Inferior parietal cortex (tissue), 1 donor: ENCODE data around the gene LIMCH1.
"Not testable (repeated sequence)": the region's sequence is repeated elsewhere in the genome, so short reads cannot be mapped to it uniquely, and the experiment has no call there.

Source experiments
- DNase-seq: peaks from one replicate; pipeline ENCODE4 v3.0.0-alpha.2; 2016; ENCODE audit errors: extremely low spot score

LIMCH1 gene

DNA sequence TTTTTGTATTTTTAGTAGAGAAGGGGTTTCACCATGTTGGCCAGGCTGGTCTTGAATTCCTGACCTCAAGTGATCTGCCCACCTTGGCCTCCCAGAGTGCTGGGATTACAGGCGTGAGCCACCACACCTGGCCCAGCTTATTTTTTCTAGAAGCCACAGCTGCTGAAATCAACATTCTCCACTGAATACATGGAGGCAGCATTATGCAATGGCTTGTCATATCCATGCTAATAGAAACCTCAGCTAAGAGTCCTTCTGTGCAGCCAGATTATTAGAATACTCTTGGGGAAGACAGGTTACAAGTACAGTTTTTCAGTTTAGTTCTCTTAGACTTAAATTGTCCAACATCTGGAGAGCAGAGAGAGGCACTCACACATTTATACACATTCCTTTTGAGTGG lies 104.8 kb downstream of the LIMCH1 start:
- DNase-seq: not testable (repeated sequence)

DNA sequence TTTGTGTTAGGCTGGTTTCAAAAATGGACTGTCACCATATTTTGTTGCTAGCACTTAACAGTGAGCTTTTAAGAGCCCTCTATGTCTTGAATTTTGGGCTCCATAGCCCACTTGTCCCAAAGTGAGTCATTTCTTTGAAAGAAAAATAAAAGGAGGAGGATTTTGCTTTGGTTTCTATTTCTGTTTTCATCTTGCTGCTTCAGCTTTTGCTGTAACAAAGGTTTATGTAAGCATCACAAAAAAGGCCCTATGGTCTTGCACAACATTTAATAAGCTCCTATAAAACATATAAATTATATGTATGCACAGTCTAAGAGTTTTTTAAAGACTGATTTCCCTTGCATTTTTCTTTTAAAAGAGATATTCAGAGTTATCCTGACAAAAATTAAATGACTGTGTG lies 105.4 kb downstream of the LIMCH1 start:
- no peak for DNase-seq

DNA sequence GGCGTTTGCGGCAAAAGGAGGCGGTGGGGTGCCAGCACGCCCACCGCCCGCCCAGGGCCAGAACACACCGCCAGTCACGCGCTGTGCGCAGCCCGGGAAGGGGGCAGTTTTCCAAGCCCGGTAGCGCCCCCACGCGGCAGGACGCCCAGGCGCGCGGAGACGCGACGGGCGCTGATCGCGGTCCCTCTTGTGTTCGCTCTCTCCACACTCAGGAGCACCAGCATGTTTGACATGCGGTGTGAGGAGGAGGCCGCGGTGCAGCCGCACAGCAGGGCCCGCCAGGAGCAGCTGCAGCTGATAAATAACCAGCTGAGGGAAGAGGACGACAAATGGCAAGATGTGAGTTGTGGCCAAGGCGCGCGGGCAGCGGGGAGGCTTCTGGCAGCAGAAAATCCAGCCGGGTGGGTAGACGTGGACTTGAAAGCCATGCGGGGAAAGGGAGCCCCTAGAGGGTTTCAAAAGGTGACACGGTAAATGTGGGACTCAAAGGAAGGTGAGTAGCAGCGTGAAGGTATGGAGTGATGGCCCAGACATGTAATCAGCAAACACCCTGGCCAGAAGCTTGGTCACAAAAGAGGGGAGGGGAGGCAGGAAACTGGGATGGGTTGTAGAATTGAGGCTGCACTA lies 106.4 kb downstream of the LIMCH1 start:
- DNase-seq: peak; percentile 81

DNA sequence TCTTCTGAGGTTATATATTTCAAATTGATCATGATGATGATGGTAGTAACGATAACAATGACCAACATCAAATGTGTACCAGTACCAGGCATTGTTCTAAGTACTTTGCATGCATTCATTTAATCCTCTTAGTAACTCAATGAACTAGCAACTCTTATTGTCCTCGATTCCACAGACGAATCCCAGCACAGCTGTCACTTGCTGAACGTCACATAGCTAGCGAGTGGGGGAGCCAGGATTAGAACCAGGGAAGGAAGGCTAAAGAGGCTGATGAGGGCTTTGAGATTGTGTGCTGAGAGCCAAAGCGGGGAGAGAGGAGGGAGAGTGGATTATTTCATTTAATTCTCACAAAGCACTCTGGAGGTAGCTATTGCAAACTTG lies 106.9 kb downstream of the LIMCH1 start:
- no peak for DNase-seq

DNA sequence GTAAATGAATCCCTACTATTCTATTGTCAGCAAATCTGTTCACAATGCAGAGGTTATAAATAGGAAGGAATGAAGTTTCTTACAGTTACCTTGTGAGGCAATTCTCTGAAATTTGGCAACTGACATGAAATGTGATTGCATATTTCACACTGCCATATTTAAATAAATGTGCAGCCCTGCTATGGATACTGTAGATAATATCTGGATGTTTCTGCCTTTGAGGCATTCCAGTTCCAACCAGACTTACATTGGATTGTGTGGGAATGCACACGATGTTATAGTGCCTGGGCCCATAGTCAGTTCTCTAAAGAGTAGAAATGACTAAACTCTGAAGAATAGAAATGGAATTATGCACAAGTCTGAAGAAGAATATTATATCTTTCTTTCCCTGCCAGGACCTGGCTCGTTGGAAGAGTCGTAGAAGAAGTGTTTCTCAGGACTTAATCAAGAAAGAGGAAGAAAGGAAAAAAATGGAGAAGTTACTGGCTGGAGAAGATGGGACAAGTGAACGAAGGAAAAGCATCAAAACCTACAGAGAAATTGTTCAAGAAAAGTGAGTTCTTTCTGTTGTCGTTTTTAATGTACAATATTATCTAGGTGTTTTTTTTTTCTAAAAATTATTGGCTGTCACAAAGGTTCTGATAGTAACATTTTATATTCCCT lies 107.9 kb downstream of the LIMCH1 start:
- DNase-seq: no peak

DNA sequence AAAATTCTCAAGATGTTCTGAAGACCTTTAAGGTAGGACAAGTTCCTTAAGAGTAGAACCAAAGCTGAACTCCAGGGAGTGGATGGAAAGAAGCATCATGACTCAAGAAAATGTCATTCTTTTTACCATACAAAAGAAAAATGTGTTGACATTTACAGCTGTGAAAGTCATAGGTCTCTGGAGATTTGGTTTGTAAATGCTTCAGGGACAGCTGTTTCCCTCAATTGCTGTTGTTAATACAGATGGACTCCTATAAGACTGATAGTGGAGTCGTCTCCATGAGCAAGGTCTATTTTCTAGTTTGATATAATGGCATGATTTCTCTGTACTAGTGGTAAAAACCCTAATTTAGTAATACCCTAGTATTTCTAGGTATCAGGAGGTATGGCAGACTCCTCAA lies 108.9 kb downstream of the LIMCH1 start:
- DNase-seq: no peak

DNA sequence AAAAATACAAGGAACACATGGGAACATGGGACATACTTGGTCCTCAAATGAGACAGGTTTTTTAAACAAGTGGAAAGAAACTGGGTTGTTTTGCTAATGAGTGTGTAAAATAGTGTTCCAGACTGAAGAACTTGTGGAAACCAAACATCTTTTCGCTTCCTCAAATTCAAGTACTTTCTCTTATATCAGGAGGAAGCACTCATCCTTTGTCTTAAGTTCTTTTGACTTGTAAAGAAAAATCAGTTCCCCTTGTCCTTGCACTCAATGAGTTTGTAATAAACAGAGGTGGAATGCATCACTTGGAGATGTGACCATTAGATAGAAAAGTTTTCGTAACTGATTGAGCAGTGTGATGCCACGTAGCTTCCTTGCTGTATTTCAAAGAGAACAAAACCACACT lies 109.4 kb downstream of the LIMCH1 start:
- no peak for DNase-seq

DNA sequence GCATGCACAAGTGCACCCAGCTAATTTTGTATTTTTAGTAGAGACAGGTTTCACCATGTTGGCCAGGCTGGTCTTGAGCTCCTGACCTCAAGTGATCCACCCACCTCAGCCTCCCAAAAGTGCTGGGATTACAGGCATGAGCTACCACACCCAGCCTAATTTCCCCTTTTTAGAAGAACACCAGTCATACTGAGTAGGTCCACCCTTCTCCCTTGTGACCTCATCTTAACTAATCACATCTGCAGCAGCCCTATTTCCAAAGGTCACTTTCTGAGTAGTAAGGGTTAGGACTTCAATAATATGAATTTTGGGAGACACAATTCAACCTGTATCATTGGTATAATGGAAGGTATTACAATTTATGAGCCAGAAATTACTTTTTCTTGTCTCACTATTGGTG lies 113.2 kb downstream of the LIMCH1 start:
- not testable (repeated sequence) for DNase-seq

DNA sequence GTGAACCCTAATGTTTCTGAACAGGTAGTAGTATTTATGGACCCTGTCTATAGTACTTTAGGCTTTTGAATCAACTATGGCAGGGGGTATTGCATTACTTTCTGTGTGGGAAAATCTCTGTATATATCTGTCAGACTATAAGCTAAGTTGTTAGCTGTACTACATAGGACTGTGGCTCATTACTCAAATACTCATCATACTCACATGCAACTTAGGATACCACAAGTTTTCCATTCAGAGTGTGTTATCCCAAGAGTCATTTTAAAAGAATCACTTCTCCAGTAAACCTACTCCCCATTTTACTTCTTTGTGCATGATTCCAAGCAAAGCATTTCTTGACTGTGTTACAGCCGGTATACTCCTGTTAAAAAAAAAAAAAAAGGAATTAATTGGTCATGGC lies 115.0 kb downstream of the LIMCH1 start:
- DNase-seq: no peak

DNA sequence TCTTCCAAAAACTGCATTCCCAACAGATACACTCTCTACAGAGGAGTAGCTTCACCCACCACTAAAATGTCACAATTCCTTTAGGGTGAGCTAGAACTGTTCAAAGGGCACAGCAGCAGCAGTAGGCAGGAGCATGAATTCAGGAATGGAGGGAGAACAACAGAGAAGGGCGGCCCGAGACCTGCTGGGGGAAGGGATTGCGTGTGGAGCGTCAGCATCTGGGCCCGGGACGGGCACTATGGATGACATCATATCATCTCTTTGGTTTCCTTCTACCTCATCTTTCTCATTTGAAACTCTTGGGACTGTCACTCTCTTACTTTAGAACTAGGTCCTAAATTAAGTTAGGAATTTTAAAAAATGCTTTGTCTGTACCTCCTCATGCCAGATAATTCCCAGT lies 115.6 kb downstream of the LIMCH1 start:
- no peak for DNase-seq

DNA sequence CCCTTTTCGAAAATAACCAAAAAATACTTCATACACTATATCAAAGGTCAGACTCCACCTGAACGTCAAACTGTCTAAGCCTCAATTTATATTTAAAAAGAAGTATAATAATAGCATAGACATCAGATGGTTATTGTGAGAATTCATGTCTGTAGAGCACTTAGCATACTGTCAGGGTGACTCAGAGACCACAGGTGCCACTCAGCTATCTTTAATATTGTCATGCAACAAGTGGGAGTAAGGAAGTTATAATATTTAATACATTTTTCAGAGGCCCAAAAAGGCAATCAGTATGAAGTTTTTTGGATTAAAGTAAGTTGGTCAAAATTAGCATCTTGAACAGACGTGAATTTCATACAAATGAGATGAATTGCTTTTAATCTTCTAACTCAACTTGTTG lies 117.2 kb downstream of the LIMCH1 start:
- no peak for DNase-seq

DNA sequence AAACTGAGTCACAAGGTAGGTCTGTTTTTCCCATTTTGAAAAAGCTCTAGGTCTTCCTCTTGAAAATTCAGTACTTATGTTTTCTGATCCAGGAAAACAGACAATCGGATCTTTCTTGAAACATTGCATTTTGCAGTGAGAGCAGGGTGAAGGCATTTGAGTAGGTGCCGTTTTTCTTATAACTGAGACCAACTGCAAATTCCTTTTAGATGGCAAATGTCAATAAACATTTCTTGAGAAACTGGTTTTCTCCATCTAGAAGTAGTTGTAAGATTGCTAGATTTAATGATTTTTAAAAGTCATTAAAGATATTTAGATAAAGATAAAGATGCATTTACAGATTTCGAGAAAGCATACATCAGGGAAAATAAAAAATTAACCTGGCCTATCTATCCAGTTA lies 118.1 kb downstream of the LIMCH1 start:
- no peak for DNase-seq

DNA sequence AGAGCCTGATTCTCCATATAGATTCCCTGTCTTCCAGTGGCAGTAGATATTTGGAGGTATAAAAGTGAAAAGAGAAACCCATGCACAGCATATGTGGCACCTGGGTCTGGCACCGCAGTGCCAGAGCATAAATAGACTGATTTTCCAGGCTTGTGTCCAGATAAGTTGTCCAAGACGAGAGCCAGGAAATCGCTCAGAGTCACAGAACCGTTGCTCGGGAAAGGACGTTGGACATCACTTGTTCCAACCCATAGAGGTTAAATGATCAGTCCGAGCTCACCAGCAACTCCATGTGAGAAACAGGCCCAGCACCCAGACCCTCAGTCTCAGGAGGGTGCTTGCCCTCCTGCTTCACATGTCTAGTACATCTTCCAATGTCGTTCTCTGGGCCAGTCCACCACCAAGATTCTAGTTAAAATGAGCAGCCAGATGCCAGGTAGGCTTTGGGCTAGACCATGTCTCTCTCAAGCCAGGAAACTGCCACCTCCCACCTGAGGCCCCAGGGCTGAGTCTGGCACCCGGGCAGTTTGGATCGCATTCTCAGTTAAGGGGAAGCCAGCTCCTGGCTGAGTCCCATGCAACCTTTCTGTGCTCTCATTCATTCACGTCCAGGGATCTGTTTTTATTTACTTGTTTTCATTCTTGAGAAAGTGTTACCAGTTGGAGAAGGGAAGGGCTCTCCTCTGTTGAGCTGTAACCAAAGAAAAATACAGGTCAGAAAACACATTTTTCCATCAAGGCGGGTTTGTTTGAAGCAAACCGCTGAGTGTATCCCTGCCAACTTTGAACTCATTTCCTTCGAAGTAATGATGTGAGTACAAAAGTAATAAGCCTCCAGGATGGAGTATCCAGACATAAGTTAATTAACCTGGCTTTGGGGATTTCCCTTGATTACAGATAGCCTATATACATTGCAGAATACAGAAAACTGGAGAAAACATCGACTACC lies 118.9 kb downstream of the LIMCH1 start:
- DNase-seq: no peak

DNA sequence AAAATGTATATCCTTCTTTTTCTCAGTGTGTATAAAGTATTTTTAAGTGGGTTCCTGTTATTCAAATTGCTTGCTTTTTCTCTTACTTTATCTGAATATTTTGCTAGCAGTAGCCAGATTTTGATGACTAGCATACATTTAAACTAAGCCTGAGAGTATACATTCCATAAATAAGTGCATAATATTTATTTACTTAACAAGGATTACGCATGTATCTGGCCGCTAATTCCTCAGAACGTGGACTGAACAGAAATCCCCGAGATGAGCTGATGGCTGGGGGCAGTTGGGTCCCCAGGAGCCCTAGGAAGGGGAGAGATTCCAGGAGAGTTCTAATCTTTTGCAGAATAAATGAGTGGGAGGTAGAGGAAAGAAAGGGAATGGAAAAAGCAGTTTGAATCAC lies 119.6 kb downstream of the LIMCH1 start:
- no peak for DNase-seq

DNA sequence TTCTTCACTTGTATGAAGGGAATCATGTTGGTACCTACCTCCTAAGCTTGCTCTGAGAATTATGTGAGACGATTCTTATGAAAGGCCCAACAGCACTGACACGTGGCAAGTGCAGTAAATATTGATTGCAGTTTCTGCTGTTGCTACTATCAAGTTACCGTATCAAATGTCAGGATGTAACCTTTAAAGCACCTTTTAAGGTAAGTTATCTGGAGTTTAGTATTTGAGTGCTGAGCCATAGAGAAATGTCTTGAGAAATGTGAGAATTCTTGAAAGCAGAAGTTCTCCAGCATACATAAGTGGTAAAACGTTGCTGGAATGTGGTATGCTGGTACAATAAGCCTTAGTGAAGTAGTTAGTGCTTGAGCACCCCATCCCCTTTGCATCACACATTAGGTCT lies 120.2 kb downstream of the LIMCH1 start:
- no peak for DNase-seq

DNA sequence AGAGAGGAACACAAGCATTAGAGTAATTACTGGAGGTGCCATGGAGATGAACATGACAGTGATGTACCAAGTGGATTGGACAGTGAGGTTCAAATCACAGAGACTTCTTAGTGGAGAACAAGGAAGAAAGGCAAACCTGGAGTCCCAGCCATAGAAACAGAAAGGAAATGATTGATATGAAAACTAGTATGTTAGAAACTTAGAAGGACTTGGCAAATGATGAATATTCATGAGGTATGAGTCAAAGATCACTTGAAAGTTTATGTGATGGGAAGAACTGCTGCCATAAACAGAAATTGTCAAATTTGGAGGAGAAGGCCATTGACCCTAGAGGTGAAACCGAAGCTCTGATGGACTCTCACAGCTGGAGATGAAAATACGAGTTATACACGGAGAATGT lies 122.4 kb downstream of the LIMCH1 start:
- DNase-seq: no peak

DNA sequence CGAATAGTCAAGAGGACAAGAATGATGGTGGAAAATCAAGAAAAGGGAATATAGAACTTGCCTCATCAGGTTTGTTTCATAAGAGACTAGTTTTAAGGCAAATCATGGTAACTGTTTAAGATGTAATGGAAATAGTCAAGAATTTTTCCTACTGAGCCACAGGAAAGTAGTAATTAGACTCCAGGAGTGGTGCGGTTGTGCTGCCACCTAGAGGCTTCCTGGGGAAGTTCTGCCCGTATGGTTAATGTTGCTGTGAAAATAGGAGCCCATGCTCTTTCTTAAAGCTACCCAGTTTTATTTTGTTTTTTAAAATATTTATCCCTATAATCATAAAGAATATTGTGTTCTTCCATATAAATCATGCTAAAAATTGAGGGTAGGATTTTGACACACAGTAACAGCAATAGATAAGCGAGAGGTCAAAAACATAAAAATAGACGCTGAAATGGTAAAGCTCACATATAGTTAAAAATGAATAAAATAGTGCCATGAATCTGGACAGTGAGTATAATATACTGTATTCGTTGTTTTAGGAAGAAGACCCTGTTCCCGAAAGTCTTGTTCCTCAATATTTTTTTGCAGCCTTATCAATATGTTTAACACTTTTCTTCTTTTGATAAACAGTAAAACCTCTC lies 123.6 kb downstream of the LIMCH1 start:
- DNase-seq: peak; percentile 89

DNA sequence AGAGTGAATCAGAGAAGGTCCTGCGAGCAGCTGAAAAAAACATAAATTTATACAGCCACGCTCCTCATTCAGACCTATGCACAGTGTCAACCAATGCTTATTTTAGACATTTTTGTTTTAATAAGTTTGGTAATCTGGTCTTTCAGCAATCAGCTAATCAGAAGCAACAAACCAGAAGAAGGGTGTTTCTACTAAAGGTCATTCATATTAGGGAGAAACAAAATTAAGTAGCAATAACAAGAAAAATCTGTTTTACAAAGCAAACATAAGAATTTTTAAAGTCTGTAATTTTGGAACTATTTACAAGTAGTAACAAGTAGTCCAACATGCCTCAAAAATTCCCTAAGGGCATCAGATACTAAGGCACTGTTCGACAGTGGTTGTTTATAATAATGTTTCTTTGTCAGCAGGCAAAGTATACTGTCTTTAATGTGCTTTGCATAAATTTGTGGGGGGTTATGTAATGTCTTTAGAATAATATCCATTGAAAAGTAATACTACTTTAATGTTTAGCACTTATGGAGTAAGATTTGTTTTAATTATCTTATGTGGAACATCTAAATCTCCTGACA lies 127.8 kb downstream of the LIMCH1 start:
- no peak for DNase-seq

DNA sequence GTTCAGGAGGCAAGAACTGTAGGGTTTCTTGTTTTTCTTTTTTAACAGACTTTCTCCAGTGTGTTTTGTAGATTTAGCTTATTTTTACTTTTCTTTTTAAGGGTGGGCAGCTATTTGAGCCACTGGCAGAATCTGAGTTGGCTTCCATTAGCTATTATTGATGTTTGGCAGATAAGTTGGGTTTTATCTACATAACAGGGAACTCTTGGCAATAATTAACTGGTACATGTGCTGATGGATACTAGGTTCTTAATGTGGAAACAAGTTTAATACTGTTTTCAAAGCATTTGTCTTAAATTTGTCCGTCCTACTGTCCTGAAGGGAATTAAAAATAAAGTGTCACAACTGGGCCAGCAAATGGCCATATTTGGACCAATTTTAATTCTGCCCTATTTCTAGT lies 130.1 kb downstream of the LIMCH1 start:
- DNase-seq: no peak

DNA sequence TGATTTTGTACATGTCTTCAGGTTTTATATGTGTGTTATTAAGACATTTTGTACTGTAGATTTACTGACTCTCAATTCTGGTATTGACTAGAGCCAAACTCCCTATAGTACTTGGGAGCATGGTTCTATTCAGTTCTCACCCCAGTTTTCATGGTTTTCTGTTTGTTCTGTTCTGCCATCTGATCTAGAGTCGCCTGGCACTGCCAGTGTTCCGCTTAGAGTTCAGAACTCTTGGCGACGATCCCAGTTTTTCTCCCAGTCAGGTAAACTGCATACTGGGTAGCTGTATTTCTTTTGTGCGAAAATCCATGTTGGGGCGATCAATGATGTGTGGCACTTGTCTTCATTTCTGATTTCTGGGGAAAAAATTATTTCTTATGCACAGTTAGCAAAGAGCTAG lies 132.6 kb downstream of the LIMCH1 start:
- no peak for DNase-seq

DNA sequence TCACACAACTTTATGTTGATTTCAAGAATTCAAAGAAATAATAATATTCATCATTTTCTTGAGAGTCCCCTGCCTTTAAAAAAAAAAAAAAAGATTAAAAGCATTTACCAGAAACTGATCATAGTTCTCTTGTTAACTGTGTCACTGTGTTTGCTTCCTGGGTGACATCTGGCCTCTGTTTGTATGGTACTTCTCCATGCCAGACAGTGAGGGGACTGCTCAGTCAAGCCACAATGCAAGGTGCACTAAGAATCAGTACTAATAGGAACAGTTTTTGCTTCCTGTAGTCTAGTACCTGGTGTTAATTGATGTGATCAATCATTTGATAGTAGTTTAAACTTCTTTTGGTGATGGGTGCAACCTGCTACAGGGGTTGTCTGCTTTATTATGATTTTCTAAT lies 133.0 kb downstream of the LIMCH1 start:
- DNase-seq: no peak
